Measurements from ENCODE around the gene UBE2D4. TPM values are rescaled to one million over a fixed set of nuclear protein-coding genes. Genes with fewer than 3 reads are reported as not detected.

Gene UBE2D4
- total and polyA plus RNA-seq, 9 of the 15 experiments (the other 6 are each of a cell fraction or from before 2014, with no cell fraction given), result 3.3 to 16.2 (median 7.5) TPM

DNA sequence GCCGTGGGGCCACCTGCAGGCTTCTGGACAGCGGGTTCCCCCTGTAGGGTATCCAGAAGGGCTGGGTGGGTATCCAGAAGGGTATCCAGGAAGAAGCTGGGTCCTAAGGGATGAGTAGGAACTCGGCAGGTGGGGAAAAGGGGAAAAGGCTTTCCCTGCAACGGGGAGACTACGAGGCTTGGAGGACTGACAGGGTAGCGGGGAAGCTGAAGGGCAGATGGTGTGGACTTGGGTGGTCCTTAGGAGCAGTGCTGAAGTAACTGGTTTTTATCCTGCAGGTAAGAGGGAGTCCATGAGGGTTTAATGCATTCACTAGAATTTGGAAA is 525 bp downstream of the UBE2D4 start (continued):
- TF ChIP-seq, protein P1, sequence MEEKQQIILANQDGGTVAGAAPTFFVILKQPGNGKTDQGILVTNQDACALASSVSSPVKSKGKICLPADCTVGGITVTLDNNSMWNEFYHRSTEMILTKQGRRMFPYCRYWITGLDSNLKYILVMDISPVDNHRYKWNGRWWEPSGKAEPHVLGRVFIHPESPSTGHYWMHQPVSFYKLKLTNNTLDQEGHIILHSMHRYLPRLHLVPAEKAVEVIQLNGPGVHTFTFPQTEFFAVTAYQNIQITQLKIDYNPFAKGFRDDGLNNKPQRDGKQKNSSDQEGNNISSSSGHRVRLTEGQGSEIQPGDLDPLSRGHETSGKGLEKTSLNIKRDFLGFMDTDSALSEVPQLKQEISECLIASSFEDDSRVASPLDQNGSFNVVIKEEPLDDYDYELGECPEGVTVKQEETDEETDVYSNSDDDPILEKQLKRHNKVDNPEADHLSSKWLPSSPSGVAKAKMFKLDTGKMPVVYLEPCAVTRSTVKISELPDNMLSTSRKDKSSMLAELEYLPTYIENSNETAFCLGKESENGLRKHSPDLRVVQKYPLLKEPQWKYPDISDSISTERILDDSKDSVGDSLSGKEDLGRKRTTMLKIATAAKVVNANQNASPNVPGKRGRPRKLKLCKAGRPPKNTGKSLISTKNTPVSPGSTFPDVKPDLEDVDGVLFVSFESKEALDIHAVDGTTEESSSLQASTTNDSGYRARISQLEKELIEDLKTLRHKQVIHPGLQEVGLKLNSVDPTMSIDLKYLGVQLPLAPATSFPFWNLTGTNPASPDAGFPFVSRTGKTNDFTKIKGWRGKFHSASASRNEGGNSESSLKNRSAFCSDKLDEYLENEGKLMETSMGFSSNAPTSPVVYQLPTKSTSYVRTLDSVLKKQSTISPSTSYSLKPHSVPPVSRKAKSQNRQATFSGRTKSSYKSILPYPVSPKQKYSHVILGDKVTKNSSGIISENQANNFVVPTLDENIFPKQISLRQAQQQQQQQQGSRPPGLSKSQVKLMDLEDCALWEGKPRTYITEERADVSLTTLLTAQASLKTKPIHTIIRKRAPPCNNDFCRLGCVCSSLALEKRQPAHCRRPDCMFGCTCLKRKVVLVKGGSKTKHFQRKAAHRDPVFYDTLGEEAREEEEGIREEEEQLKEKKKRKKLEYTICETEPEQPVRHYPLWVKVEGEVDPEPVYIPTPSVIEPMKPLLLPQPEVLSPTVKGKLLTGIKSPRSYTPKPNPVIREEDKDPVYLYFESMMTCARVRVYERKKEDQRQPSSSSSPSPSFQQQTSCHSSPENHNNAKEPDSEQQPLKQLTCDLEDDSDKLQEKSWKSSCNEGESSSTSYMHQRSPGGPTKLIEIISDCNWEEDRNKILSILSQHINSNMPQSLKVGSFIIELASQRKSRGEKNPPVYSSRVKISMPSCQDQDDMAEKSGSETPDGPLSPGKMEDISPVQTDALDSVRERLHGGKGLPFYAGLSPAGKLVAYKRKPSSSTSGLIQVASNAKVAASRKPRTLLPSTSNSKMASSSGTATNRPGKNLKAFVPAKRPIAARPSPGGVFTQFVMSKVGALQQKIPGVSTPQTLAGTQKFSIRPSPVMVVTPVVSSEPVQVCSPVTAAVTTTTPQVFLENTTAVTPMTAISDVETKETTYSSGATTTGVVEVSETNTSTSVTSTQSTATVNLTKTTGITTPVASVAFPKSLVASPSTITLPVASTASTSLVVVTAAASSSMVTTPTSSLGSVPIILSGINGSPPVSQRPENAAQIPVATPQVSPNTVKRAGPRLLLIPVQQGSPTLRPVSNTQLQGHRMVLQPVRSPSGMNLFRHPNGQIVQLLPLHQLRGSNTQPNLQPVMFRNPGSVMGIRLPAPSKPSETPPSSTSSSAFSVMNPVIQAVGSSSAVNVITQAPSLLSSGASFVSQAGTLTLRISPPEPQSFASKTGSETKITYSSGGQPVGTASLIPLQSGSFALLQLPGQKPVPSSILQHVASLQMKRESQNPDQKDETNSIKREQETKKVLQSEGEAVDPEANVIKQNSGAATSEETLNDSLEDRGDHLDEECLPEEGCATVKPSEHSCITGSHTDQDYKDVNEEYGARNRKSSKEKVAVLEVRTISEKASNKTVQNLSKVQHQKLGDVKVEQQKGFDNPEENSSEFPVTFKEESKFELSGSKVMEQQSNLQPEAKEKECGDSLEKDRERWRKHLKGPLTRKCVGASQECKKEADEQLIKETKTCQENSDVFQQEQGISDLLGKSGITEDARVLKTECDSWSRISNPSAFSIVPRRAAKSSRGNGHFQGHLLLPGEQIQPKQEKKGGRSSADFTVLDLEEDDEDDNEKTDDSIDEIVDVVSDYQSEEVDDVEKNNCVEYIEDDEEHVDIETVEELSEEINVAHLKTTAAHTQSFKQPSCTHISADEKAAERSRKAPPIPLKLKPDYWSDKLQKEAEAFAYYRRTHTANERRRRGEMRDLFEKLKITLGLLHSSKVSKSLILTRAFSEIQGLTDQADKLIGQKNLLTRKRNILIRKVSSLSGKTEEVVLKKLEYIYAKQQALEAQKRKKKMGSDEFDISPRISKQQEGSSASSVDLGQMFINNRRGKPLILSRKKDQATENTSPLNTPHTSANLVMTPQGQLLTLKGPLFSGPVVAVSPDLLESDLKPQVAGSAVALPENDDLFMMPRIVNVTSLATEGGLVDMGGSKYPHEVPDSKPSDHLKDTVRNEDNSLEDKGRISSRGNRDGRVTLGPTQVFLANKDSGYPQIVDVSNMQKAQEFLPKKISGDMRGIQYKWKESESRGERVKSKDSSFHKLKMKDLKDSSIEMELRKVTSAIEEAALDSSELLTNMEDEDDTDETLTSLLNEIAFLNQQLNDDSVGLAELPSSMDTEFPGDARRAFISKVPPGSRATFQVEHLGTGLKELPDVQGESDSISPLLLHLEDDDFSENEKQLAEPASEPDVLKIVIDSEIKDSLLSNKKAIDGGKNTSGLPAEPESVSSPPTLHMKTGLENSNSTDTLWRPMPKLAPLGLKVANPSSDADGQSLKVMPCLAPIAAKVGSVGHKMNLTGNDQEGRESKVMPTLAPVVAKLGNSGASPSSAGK (IDR thresholded peaks at IDR 0.05), result no peak
- TF ChIP-seq SIN3B (IDR thresholded peaks at IDR 0.05; ENCODE audit: low read depth), result no peak
- TF ChIP-seq NEUROD1 (IDR thresholded peaks at IDR 0.05; ENCODE audit: borderline replicate concordance, low read depth, low read length, partially characterized antibody), result peak; percentile 39
- no peak for TF ChIP-seq SMC3 (conservative IDR thresholded peaks at IDR 0.05; ENCODE audit: insufficient read depth, low read depth, low read length)
- no peak for TF ChIP-seq ARID2 (IDR thresholded peaks at IDR 0.05)
- TF ChIP-seq E2F3 (CRISPR knock-in tag; IDR thresholded peaks at IDR 0.05), result no peak
- TF ChIP-seq, protein P2, sequence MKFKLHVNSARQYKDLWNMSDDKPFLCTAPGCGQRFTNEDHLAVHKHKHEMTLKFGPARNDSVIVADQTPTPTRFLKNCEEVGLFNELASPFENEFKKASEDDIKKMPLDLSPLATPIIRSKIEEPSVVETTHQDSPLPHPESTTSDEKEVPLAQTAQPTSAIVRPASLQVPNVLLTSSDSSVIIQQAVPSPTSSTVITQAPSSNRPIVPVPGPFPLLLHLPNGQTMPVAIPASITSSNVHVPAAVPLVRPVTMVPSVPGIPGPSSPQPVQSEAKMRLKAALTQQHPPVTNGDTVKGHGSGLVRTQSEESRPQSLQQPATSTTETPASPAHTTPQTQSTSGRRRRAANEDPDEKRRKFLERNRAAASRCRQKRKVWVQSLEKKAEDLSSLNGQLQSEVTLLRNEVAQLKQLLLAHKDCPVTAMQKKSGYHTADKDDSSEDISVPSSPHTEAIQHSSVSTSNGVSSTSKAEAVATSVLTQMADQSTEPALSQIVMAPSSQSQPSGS (CRISPR knock-in tag; IDR thresholded peaks at IDR 0.05), result no peak
- TF ChIP-seq MCM3 (IDR thresholded peaks at IDR 0.05), result no peak
- TF ChIP-seq, protein P3, sequence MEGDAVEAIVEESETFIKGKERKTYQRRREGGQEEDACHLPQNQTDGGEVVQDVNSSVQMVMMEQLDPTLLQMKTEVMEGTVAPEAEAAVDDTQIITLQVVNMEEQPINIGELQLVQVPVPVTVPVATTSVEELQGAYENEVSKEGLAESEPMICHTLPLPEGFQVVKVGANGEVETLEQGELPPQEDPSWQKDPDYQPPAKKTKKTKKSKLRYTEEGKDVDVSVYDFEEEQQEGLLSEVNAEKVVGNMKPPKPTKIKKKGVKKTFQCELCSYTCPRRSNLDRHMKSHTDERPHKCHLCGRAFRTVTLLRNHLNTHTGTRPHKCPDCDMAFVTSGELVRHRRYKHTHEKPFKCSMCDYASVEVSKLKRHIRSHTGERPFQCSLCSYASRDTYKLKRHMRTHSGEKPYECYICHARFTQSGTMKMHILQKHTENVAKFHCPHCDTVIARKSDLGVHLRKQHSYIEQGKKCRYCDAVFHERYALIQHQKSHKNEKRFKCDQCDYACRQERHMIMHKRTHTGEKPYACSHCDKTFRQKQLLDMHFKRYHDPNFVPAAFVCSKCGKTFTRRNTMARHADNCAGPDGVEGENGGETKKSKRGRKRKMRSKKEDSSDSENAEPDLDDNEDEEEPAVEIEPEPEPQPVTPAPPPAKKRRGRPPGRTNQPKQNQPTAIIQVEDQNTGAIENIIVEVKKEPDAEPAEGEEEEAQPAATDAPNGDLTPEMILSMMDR (IDR thresholded peaks at IDR 0.05 in 2 of 3, conservative IDR thresholded peaks at IDR 0.05 in 1 of 3; ENCODE audit: insufficient read depth in 2 of 3, low read depth in 1 of 3, low read length in 3 of 3), result peak in 2 of 3 experiments; percentile 19 to 34; a peak in 3 of 6 replicates
- no peak for TF ChIP-seq WHSC1 (IDR thresholded peaks at IDR 0.05; ENCODE audit: low read length)
- TF ChIP-seq ZBTB1 (CRISPR knock-in tag; IDR thresholded peaks at IDR 0.05; ENCODE audit: borderline replicate concordance, low read depth), result no peak
- TF ChIP-seq, protein P4, sequence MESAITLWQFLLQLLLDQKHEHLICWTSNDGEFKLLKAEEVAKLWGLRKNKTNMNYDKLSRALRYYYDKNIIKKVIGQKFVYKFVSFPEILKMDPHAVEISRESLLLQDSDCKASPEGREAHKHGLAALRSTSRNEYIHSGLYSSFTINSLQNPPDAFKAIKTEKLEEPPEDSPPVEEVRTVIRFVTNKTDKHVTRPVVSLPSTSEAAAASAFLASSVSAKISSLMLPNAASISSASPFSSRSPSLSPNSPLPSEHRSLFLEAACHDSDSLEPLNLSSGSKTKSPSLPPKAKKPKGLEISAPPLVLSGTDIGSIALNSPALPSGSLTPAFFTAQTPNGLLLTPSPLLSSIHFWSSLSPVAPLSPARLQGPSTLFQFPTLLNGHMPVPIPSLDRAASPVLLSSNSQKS (CRISPR knock-in tag; IDR thresholded peaks at IDR 0.05), result no peak
- no peak for TF ChIP-seq PML (IDR thresholded peaks at IDR 0.05; ENCODE audit: low read length)
